D721Med (cell line): ENCODE results near the gene COX7A2.
A peak's percentile ranks its signal among the peaks of the same experiment; 100 is the strongest.

Source experiments
- DNase-seq: peaks from one replicate; pipeline ENCODE4 v3.0.0; 2011; ENCODE audit warnings: low spot score; ENCODE audit not compliant: insufficient read length
- FAIRE-seq: peaks from 2 replicates; lab custom pipeline; 2011; peaks lifted over from hg19 to GRCh38; lab: Jason Lieb, UNC
- CTCF ChIP-seq: IDR thresholded peaks from 2 replicates; pipeline ENCODE4 v1.5.1; 2012; ENCODE audit warnings: mild to moderate bottlenecking, control low read depth; ENCODE audit not compliant: insufficient read depth; ENCODE audit errors: missing control alignments

The COX7A2 gene

GRCh38 chr6:75286955-75287354, 43.4 kb upstream of the COX7A2 start:
- DNase-seq (no peak), FAIRE-seq (no peak)
- no peak for TF ChIP-seq CTCF

- no peak for TF ChIP-seq CTCF
- DNase-seq (no peak), FAIRE-seq (no peak)
These were observed 41.7 kb upstream of the COX7A2 start for GRCh38 chr6:75285283-75285639.

GRCh38 chr6:75284632-75285282, 41.2 kb upstream of the COX7A2 start, which contains the start of gene TMEM30A:
TSS of gene TMEM30A (minus strand) at chr6:75284792. CDS start at chr6:75284638, 154 bp downstream.
- peak; percentile 96 for FAIRE-seq
- TF ChIP-seq CTCF, result no peak
- peak; percentile 58 for DNase-seq

- no peak for TF ChIP-seq CTCF
- DNase-seq (no peak), FAIRE-seq (no peak)
These were observed 40.5 kb upstream of the COX7A2 start for GRCh38 chr6:75283907-75284631.

GRCh38 chr6:75282706-75283105, 39.1 kb upstream of the COX7A2 start:
- TF ChIP-seq CTCF, result no peak
- no peak for FAIRE-seq
- DNase-seq, result no peak

GRCh38 chr6:75281653-75282052, 38.1 kb upstream of the COX7A2 start:
- TF ChIP-seq CTCF, result no peak
- no peak for DNase-seq
- no peak for FAIRE-seq
